GM18498 (cell line): Measurements from ENCODE around the gene TYW3.

Experiments used
- ATAC-seq: cut with Tn5 transposase; IDR thresholded peaks from one replicate; pipeline ENCODE4 v1.9.1; 2021; ENCODE audit warnings: mild to moderate bottlenecking, moderate library complexity; ENCODE audit not compliant: unreplicated experiment

The TYW3 gene

DNA sequence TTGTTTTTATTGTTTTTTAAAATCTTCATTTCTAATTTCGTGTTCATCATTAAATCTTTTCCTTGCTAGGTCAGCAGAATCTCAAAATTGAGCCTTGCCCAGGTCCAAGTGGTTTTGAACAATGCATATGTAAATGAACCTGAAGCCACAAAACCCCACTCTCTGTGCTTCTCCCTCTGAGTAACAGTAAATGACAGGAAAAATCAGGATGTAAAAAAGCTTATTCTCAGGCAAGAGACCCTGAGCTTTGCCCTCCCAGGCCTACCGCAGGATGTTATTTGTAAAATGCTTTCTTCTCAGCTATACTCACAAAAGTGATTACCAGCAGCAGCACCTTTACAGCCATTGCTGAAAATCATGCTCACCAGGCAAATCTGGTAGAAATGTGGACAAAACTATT is 47.6 kb downstream of the TYW3 start:
- ATAC-seq: no peak

DNA sequence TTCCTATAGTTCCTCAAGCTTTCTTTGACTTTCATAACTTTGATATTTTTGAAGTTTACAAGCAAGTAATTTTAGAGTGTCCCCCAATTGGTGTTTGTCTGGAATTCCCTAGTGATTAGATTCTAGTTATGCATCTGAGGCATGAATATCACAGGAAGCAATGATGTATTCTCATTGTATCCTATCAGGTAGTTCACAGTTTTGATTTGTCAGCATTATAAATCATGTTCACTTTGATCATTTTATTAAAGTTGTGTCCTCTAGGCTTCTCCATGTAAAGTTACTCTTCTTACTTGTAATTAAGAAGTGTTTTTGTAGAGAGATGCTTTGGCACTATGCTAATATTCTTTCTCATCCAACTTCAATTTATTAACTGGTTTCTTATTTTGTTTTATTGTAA is 53.0 kb downstream of the TYW3 start:
- no peak for ATAC-seq

DNA sequence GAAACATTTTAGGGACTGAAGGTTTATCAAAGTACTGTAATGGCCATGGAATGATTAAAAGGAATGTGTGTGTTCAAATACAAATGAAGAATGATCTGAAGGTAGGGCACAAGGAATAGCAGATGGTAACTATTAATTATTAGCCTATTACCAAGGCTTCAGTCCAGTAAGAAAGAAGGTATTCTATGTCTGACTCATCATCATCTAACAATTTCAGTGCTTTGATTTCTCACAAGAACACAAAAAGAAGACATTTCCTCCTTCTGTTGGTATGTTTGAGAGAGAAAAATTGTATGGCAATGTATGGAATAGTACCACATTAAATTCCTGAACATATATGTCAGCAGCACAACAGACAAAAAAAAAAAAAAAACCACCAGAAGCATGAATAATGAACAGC is 57.5 kb downstream of the TYW3 start:
- no peak for ATAC-seq

DNA sequence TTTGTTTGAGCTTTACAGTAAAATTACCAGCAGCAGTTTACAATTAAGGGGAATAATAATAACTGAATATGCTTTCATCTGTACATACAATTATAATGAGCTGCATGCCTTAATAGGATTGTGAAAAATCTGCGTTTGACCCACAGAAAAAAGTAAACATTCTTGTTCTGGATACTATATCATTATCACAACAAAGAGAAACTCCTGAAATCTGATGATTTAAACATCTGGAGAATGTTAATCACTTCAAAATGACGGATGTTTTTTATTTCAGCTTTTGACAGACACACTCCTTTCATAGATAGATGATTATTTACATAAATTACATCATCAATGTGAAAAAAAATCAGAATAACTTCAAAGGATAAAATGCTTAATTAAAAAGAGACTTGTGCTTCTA is 58.5 kb downstream of the TYW3 start:
- no peak for ATAC-seq

DNA sequence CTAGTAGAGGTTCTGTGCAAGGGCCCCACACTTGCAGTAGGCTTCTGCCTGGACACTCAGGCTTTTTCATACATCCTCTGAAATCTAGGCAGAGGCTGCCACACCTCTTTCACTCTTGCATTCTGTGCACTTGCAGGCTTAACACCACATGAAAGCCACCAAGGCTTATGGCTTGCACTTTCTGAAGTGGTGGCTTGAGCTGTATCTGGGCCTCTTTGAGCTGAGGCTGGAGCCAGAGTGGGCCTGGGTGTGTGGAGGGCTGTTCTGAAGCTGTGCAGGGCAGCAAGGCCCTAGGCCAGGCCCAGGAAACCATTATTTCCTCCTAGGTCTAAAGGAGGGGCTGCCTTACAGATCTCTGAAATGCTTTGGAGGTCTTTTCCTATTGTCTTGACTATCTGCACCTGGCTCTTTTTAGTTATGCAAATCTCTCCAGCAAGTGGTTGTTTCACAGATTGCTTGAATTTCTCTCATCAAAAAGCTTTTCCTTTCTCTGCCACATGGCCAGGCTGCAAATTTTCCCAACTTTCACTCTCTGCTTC is 66.2 kb downstream of the TYW3 start:
- no peak for ATAC-seq

DNA sequence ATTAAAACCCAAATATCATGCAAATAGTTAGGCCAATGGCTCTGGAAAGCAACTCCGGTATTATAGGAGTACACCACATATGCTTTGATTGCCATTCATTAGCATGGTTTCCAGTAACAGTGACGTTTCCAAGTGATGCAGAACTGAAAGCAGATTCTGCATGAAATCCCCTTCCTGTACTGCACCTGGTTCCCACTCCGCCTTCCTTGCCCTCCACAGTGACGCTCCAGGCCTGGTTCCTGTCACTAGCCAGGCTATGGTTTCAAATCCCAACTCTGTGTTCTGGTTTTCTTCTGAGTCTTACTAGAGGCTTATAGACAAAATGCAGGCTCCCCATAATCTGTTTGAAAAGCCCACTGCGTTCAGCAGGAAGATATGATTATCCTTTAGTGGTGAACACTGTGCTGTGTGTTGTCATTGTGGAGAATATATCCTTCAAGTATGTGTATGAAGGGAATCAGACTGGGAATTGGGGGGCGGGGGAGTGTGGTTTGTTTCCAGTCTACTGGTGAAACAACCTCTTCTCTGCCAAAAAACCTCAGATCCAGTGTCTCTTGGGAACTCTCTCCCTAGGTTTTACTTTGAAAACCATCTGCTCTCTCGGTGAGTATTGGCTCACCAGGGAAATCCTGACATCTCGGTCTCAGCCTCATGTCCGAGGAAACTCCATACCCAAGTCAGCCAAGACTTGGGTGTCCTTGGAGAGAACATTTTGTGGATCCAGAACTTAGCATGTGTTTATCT is 78.7 kb downstream of the TYW3 start:
- peak; percentile 57 for ATAC-seq

DNA sequence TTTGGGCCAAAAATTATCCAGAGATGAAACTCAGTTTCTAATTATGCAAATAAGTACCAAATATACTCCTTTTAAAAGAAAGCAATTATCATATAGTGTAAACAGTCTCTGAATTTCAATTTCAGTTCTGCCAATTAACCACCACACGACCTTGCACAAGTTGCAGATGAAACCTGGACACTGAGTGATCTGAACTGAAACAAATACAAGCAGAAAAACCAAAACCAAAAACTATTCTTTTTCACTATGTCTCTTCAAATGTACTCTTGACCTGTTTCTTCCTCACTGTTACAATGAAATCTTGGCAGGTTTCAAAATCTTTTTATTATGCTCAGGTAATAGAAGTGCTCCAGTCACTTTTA is 79.2 kb downstream of the TYW3 start:
- peak; percentile 98 for ATAC-seq
